ENCODE results near the gene MUC15. TPM values are rescaled to one million over a fixed set of nuclear protein-coding genes. Genes with fewer than 3 reads are reported as not detected.
"Not testable (repeated sequence)": the region's sequence is repeated elsewhere in the genome, so short reads cannot be mapped to it uniquely, and the experiment has no call there.

The MUC15 gene
- not detected in 2 replicates for total RNA-seq (2014; rRNA removed; shearing (Covaris generic))
- polyA plus RNA-seq (2014; cell fraction: nucleus; rRNA removed), result not detected in 2 replicates

- no peak for DNase-seq (ENCODE audit: extremely low read depth, low read depth)
Measured at GRCh38 chr11:26571861-26572654, at the start of gene MUC15. Gene MUC15 (minus strand): TSS chr11:26572263. CDS start chr11:26567094, 5,169 bp downstream.

DNA sequence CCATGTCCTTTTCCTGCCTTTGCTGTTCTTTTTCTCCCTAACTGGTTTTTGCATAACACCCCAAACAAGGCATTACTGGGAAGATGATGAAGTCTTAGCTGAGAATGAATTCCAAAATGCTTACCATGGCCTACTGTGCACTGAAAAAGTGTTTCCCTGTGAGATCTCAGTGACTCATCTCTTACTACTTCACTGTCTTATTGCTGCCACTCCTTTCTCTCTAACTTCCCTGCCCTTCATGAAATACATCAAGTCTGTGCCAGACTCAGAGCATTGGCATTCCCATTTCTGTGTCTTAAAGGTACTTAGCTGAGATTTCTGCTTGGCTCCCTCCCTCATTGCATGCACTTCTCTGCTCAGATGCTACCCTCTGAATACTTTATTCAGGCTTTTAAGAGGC is 49.1 kb upstream of the MUC15 start:
- DNase-seq (ENCODE audit: extremely low read depth, low read depth), result peak; percentile 17

DNA sequence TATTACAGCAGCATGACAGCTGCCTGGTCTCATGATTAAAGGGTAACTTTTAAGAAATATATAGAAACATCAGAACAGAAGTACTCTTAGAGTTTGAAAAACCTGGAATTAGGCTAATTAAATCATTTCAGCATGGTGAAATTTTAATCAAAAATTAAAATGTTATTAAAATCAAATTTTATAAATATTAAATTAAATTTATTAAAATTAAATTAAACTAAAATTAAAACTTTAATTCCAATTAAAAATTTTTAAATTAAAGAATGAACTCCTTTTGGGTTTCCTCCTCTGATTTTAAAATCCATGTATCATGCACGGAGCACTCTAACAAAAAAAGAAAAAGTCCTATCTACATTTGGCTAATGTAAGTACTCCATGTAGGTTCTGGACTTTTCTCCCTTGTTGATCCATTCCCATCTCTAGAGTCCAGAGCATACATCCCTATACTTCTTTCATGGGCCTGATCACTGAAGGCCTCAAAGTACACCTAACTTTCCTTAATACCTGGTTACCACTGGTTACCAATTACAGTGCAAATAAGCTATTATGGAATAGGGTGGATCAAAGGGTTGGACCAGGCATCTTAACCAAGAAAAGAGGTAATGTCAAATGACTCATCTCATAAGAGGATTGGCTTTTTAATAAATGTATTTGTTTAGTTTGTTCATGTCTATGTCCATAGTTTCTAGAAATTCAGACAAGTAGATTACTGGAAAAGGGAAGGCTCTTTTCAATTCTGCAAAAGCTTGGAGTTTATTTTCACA is 48.4 kb upstream of the MUC15 start:
- no peak for DNase-seq (ENCODE audit: extremely low read depth, low read depth)

DNA sequence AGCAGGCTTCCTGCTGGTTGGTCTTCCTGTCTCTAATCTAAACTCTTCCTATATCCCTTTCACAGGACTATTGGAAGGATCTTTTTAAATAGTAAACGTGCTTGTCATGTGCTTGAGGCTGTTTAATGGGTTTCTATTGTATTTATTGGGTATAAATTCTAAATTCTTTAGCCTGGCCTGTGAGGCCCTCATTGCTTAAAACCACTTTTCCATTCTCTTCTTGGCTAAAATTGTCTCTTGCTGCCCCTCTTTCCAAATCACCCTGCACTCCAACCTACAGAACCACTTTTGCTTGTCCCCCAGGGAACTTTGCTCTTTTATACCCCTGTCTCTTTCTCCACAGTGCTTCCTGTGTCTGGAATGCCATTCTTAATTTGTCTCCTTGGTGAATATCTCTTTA is 46.4 kb upstream of the MUC15 start:
- DNase-seq (ENCODE audit: extremely low read depth, low read depth), result no peak

DNA sequence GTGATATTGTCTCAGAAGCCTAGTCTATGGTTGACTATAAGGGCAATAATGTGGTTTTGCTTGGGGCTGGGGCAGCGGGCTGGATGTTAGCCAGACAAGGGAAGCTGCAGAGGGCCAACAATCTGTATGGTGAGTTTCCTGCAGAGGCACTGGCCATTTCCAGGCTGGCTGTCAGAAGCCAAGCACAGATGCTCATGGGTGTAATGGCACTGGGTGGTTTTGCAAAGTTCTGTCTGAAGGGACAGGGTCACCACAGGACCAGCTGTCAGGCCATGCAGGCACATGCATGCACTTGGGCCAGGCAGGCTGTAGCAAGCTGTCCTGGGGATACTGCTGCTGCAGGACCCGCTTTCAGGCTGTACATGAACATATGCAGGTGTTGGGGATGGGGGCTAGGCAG is 41.7 kb upstream of the MUC15 start:
- no peak for DNase-seq (ENCODE audit: extremely low read depth, low read depth)

GRCh38 chr11:26608507-26609146 is 36.6 kb upstream of the MUC15 start:
- DNase-seq (ENCODE audit: extremely low read depth, low read depth), result no peak

GRCh38 chr11:26607725-26608506 is 35.9 kb upstream of the MUC15 start:
- no peak for DNase-seq (ENCODE audit: extremely low read depth, low read depth)

- no peak for DNase-seq (ENCODE audit: extremely low read depth, low read depth)
Measured at GRCh38 chr11:26599876-26600434, 27.9 kb upstream of the MUC15 start.

GRCh38 chr11:26599425-26599824 is 27.4 kb upstream of the MUC15 start:
- no peak for DNase-seq (ENCODE audit: extremely low read depth, low read depth)

- no peak for DNase-seq (ENCODE audit: extremely low read depth, low read depth)
Measured at GRCh38 chr11:26597899-26598298, 25.8 kb upstream of the MUC15 start.

GRCh38 chr11:26597049-26597689 is 25.1 kb upstream of the MUC15 start:
- not testable (repeated sequence) for DNase-seq (ENCODE audit: extremely low read depth, low read depth)

DNA sequence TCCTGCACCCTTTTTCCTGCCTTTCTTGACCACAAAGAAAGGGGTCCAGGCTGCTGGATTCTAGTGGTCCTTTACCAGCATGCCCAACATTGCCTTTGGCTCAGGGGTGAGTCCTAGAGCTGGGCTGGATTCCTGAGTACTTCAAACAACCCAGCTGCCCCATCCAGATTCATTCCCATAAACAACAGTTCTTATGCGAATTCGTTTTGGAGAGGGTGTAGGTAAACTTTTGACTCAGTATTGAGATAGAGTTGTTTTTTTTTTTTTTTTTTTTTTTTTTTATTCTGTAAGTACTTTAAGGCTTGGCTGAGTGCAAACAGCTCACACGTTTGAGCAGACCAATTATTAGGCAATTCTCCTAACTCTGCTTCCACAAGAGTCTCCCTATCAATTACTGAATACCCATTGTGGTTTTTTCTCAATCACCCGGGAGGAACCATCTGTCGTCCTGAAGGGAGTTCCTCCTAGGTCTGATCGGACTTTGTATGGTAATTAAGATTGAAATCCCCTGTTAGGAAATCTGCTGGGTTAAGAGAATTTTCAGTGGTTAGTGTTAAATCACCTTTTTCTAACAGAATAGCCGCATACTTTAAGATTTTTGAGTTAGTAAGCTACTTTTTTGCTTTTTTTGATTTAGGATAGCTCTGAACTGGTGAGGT is 23.3 kb upstream of the MUC15 start:
- DNase-seq (ENCODE audit: extremely low read depth, low read depth), result not testable (repeated sequence)

DNA sequence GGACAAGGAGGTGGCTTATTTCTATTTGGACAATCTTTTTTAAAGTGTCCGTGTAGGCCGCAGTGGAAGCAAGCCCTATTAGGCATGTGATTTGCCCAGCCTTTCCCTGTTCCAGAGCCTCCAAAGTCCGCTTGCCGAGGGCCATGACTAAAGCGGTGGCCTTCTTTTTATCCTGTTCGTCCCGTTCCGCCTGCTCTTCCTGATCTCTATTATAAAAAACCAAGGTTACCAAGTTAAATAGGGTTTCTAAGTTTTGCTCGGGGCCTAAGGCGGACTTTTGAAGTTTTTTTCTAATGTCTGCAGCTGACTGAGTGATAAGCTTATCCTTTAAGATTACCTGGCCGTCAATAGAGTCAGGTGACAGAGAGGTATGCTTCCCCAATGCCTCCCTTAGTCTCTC is 21.6 kb upstream of the MUC15 start:
- no peak for DNase-seq (ENCODE audit: extremely low read depth, low read depth)

DNA sequence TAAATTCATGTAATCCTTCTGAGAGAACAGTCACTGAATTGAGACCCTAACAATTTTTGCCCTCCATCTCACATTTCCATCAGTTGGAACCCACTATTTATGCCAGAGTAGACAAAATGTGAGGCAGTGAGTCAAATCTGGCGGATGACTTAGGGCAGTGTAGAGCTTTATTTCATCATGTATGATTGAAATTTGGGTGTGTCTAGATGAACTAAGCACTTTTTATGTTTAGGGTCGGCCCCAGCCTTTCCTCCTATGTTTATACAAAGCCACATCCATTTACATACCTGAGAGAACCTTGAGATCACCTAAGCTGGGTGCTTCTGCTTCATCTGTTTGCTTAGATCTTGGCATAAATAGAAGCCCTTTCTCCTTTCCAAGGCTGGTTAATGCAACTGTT is 15.0 kb upstream of the MUC15 start:
- DNase-seq (ENCODE audit: extremely low read depth, low read depth), result no peak

GRCh38 chr11:26584818-26585217 is 12.8 kb upstream of the MUC15 start:
- DNase-seq (ENCODE audit: extremely low read depth, low read depth), result no peak

- no peak for DNase-seq (ENCODE audit: extremely low read depth, low read depth)
Measured at GRCh38 chr11:26583550-26583949, 11.5 kb upstream of the MUC15 start.

DNA sequence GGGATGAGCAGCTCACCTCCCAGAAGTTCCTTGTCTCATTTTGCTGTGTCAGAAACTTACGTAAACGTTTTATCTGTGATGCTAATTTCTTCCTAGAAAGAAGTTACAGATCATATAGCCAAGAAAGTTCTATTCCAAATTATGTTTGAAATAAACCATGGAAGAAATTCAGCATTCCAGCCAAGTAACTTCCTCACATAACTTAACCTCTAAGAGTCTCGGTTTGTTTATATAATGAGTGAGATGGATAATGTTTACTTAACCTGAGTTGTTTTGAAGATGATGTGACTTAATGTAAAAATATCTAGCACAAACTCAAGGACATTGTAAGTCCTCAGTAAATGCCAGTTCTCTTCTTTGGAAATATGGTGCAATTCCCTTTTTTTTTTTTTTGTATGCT is 8.9 kb upstream of the MUC15 start:
- DNase-seq (ENCODE audit: extremely low read depth, low read depth), result no peak

DNA sequence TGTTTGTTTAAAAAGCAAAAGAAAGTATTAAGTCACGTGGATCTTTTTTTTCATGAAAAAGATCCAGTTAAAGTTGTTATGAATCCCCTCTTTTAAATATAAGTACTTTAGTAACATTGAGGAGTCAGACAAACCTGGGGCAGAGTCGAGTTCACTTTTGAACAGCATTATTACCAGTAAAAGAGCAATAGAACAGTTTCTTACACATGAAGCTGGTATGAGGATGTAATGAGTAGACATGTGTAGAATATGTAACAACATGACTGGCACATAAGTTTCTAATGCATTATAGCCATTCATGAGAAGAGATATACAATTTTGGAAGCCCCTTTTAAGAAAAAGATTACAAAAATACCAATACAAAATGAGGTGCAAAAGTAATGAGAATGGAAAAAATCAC is 7.6 kb upstream of the MUC15 start:
- DNase-seq (ENCODE audit: extremely low read depth, low read depth), result no peak

DNA sequence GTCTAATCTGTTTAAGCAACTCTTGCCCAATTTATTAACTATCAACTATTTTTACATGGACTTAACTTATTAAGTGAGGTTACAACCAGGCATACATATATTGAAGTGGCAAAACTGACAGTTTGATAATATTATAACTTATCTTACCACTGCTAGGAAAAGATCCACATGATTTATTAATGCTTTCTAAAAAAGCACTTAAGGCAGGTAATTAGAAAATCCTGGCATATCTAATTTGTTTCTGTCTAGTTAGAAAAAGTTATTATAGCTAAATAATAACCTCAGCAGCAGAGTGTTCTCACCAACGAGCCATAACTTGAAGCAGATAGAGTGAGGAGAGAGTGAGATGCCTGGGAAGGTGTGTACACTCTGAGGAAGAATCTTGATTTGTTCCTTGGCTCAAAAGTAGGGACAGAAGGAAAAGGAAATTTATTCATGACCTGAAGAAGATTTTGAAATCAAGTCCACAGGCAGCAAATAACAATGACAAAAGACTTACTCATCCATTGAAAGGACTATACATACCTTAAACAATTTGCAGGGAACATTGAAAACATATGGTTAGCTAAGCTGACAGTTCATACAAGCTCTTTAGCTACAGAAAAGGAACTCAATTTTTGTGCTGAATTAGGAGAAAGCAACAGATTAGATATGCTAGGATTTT is 7.1 kb upstream of the MUC15 start:
- DNase-seq (ENCODE audit: extremely low read depth, low read depth), result no peak
